ENCODE measurements around the gene EPHA3. TPM values are rescaled to one million over a fixed set of nuclear protein-coding genes. Genes with fewer than 3 reads are reported as not detected.

EPHA3 gene
- total and polyA plus RNA-seq, 2 of the 4 experiments (the other 2 are of a cell fraction): 0.10 to 0.18 TPM

- Histone ChIP-seq H3K9me1 (ENCODE audit: insufficient read depth, low read length) (no peaks in the 10 kb centered on the region), H3K79me1 (ENCODE audit: low read depth in 1 of 2, low read length in 2 of 2) (no peaks in the 10 kb centered on the region), H3K27me3 (ENCODE audit: control insufficient read depth, insufficient read depth, low read length) (no peaks in the 10 kb centered on the region), H2AFZ (replicated peaks; ENCODE audit: low read length, poor library complexity) (no peak overlapping the region), H3K4me3 (ENCODE audit: insufficient read depth, low read depth, low read length) (no peak overlapping the region), H2AK9ac (replicated peaks; ENCODE audit: low read depth, low read length, poor library complexity) (no peak overlapping the region), H3K4me2 (ENCODE audit: low read depth, low read length) (no peak overlapping the region), H3K27ac (ENCODE audit: insufficient read depth, low read length) (no peak overlapping the region), H2AK5ac (ENCODE audit: low read depth, low read length) (no peak overlapping the region), H4K20me1 (ENCODE audit: insufficient read depth, low read length) (no peaks in the 10 kb centered on the region), H3K18ac (ENCODE audit: low read depth, low read length) (no peak overlapping the region), H2BK5ac (ENCODE audit: low read depth, low read length, poor library complexity, severe bottlenecking) (no peak overlapping the region), H4K8ac (ENCODE audit: low read depth in 2 of 2, low read length in 2 of 2) (no peak overlapping the region), H3K4me1 (ENCODE audit: control insufficient read depth, insufficient read depth, low read length) (no peaks in the 10 kb centered on the region), H4K5ac (ENCODE audit: low read depth, low read length) (no peak overlapping the region), H3K23ac (ENCODE audit: low read depth, low read length) (no peak overlapping the region), H3K9ac (ENCODE audit: low read depth, low read length) (no peak overlapping the region), H3K4ac (ENCODE audit: low read depth, low read length) (no peak overlapping the region), H3K36me3 (ENCODE audit: control insufficient read depth, insufficient read depth, low read length) (no peaks in the 10 kb centered on the region), H3K9me3 (ENCODE audit: control insufficient read depth, insufficient read depth, low read length) (no peaks in the 10 kb centered on the region), H4K91ac (ENCODE audit: insufficient read depth, low read depth, low read length) (no peak overlapping the region), H2BK120ac (ENCODE audit: low read depth, low read length) (no peak overlapping the region), H2BK20ac (ENCODE audit: low read depth, low read length) (no peak overlapping the region), H3K14ac (replicated peaks; ENCODE audit: low read depth, low read length) (no peak overlapping the region), H3K56ac (ENCODE audit: extremely low read depth, insufficient read depth, low read length) (no peak overlapping the region), H2BK15ac (ENCODE audit: low read depth, low read length) (no peak overlapping the region)
- TF ChIP-seq ELK1 (IDR thresholded peaks at IDR 0.05; ENCODE audit: borderline replicate concordance, low read depth, low read length): no peak
- no peak for TF ChIP-seq MXI1 (IDR thresholded peaks at IDR 0.05; ENCODE audit: borderline replicate concordance, low read depth, low read length)
- no peak for TF ChIP-seq RAD21 (IDR thresholded peaks at IDR 0.05; ENCODE audit: low read length)
- TF ChIP-seq MAFK (IDR thresholded peaks at IDR 0.05; ENCODE audit: low read depth, low read length): no peak
- no peak for TF ChIP-seq USF2 (IDR thresholded peaks at IDR 0.05; ENCODE audit: low read depth, low read length)
- in situ Hi-C loops (cut with MboI; ENCODE audit: low sequenced_read_pairs): no loop called here
- ATAC-seq (ENCODE audit: low read depth) (no peak), DNase-seq (no peak)
- CTCF ChIA-PET: no interaction called here
- 100% methylated on average over 1 of the region's 5 CpGs; no CpG with 5 or more reads in 1 of the 2 experiments for WGBS, 2 experiments (ENCODE audit: extremely low coverage in 2 of 2, insufficient read length in 1 of 2)
- dilution Hi-C loops (cut with HindIII; ENCODE audit: low sequenced_read_pairs, unreplicated experiment): no loop called here
- POLR2A ChIA-PET (ENCODE audit: unreplicated experiment): no interaction called here
- intact Hi-C loops (cut with micrococcal nuclease): no loop called here
- BruUV-seq (replicated peaks): no TSS peak
These were observed 318.6 kb downstream of the EPHA3 start for GRCh38 chr3:89426060-89426459.
